Activated CD8-positive, alpha-beta memory T cell treated with anti-CD3 and anti-CD28 coated beads, Interleukin-2, amount 50 U/mL, for 24 hours (primary cell): ENCODE data around the gene BNIPL.

Experiments
- DNase-seq: peaks from one replicate; pipeline ENCODE4 v3.0.0-alpha.2; 2020; ENCODE audit errors: extremely low read depth

Gene BNIPL

GRCh38 chr1:151009674-151010345 lies 26.6 kb upstream of the BNIPL start:
- DNase-seq: no peak

DNA sequence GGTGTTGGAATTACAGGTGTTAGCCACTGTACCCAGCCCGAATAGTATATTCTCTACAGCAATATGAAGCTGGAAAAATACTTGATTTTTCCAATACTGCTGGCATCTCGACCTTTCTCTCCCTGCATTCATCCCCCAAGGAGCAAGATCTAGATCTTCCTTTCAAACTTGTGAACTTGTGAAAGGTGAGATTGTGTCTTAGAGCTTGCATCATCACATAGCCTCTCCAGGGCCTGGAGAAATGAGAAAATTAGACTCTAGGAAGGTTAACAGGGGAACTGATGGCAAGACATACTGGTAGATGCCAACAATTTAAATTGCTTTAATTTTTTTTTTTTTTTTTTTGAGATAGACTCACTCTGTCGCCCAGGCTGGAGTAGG lies 26.1 kb upstream of the BNIPL start:
- no peak for DNase-seq

DNA sequence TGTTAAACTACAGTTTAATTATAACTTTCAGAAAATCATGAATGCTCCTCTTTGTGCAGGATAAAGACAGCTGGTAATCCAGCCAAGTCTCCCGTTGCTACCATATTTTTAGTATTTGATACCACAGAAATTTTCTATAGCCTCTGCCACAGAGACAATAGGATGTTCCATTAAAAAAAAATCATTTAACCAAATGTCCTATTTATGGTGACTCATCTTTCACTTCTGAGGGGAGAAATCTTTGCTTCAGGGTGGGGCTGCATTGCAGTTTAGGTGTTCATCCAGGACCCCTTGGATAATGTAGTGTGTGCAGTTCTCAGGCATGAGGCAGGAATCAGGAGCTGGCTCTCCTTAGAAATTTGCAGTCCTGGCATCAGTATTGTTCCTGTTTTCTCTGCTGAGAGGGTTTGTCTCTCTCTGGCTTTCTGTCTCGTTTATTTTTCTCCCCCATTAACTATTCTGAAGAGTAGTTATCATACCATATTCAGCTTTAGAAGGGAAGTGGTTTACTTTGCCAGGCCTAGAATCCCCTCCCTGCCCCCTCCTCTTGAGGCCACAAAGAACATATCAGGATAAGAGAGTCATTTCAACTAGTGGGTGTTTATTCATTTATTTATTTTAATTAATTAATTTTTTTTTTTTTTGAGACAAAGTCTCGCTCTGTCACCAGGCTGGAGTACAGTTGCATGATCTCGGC lies 25.1 kb upstream of the BNIPL start:
- DNase-seq: no peak

- DNase-seq: no peak
These were observed 23.5 kb upstream of the BNIPL start for GRCh38 chr1:151012684-151013471.

DNA sequence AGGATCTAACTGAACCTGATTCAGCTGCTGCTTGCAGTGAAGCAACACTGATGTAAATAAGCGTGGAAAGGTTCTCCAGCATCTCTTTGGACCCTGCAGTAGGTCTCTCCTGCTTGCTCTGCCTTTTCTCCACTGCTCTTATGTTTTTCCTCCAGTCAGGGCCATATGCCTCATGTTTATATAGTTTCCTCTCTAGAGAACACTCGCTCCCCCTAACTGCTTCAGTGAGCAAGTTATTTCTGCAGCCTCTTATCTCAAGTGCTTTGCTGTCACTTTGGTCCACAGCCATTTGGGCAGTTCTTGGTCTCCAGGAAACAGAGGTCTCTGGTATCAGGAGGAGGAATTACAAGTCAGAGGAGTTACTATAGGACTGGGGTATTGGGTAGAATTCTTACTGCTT lies 22.9 kb upstream of the BNIPL start:
- no peak for DNase-seq

DNA sequence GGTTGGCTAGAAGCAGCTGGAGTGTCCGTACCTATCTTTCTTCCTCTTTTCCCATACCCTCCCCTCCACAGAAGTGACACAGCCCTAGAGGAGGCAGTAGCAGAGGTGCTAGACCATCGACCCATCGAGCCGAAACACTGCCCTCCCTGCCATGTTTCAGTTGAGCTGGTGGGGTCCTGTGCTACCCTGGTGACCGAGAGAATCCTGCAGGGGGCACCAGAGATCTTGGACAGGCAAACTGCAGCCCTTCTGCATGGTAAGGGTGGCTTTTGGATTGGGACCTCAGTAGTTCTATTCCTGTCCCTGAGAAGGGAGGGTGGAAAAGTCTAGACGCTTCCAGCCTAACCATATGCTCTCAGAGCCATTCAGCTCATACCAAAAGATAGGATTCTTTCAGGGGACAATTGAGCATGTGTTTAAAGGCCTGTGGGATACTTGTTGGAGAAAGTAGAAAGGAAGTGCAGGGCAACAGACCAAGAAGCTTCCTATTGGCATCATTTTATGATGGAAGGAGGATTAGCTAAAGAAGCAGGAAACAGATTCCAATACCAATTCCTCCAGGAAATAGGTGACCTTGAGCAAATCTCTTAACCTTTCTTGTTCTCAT lies 11.7 kb upstream of the BNIPL start:
- peak; percentile 53 for DNase-seq

GRCh38 chr1:151026460-151026859 lies 9.9 kb upstream of the BNIPL start:
- no peak for DNase-seq

DNA sequence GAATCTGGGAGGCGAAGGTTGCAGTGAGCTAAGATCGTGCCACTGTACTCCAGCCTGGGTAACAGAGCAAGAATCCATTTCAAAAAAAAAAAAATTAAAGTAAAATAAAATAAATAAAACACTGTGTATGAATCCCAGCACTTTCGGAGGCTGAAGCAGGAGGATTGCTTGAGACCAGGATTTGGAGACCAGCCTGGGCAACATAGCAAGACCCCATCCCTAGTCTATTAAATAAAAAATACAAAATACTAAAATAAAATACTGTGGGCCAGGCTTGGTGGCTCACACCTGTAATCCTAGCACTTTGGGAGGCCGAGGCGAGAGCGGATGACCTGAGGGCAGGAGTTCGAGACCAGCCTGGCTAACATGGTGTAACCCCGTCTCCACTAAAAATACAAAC lies 4.2 kb upstream of the BNIPL start:
- no peak for DNase-seq

GRCh38 chr1:151035167-151035566 lies 1.2 kb upstream of the BNIPL start:
- DNase-seq: no peak

GRCh38 chr1:151037032-151037431 lies 646 bp downstream of the BNIPL start:
- no peak for DNase-seq

DNA sequence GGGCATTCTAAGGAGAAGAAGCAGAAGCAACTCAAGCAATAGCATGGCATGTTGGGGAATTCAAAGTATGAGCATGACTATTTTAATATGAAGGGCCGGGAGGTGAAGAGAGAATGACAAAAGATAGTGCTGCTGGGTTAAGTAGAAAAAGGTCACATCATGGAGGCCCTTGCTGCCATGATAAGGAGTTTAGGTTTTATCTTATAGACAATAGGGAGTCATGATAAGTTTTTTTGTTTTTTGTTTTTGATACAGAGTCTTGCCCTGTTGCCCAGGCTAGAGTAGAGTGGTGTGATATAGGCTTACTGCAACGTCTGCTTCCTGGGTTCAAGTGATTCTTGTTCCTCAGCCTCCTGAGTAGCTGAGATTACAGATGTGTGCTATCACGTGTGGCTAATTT lies 3.1 kb downstream of the BNIPL start:
- no peak for DNase-seq

DNA sequence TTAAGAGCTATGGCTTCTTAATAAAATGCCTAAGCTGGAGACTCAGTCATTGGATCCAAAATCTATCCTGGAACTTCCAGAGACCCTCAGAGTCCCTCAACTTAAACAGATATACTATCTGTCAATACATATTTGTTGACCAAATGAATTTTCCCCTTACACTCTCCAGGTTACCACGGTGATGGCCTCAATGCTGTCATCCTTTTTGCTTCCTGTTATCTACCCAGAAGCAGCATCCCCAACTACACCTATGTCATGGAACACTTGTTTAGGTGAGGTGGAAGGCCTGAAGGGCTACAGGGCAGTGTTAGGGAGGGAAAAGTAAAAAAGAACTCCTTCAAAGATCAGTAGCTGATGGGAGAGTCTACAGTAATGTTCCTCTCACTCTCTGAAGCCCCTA lies 6.8 kb downstream of the BNIPL start:
- no peak for DNase-seq

DNA sequence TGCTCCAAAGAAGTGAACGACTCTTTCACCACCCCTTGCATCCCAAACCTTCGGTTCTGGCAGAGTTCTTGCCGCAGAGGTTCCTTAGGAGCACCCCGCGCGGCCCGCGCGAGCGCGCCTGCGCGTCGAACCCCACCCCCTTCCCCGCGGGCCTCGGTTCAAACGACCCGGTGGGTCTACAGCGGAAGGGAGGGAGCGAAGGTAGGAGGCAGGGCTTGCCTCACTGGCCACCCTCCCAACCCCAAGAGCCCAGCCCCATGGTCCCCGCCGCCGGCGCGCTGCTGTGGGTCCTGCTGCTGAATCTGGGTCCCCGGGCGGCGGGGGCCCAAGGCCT lies 11.2 kb downstream of the BNIPL start, which contains the start of gene C1orf56:
Gene C1orf56 (plus strand): TSS at position 161 of the 334 bp plus-strand sequence. CDS start 97 bp downstream, at position 258.
- no peak for DNase-seq

GRCh38 chr1:151047925-151048644 lies 11.7 kb downstream of the BNIPL start:
- DNase-seq: no peak

DNA sequence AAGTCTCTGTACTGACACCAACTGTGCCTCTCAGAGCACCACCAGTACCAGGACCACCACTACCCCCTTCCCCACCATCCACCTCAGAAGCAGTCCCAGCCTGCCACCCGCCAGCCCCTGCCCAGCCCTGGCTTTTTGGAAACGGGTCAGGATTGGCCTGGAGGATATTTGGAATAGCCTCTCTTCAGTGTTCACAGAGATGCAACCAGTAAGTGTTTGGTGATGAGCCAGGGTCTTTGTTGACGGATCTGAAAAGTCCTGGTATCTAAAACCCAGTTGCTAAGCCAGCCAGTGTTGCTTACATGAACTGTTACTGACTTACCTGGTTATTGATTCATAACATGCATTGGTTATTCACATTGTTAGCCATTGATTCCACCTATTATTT lies 12.3 kb downstream of the BNIPL start:
- DNase-seq: no peak

- no peak for DNase-seq
These were observed 13.1 kb downstream of the BNIPL start for GRCh38 chr1:151049458-151049857.

DNA sequence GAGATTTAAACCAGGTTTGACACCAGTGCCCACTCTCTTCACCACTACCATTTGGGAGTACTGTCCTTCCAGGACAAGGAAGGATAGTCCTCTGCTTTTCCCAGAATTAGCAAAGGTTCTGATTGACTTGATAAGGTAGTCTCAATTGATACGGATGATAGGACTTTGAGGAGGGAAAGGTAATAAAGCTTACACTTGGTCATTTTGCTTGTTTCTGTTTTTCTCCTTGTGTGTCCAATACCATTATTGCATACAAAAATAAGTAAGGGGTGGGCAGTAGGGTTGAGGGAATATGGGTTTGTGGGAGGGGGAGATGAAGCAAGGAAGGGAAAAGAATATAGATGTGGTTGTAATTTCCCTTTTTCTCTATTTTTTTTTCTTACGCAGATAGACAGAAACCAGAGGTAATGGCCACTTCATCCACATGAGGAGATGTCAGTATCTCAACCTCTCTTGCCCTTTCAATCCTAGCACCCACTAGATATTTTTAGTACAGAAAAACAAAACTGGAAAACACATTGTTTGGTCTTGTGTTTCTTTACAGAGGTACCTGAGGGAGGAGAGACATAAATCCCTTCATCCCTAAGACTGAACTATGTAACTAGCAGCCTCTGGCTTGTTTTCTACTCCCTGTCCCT lies 13.8 kb downstream of the BNIPL start:
- DNase-seq: no peak

- no peak for DNase-seq
These were observed 15.1 kb downstream of the BNIPL start for GRCh38 chr1:151051356-151052009.

DNA sequence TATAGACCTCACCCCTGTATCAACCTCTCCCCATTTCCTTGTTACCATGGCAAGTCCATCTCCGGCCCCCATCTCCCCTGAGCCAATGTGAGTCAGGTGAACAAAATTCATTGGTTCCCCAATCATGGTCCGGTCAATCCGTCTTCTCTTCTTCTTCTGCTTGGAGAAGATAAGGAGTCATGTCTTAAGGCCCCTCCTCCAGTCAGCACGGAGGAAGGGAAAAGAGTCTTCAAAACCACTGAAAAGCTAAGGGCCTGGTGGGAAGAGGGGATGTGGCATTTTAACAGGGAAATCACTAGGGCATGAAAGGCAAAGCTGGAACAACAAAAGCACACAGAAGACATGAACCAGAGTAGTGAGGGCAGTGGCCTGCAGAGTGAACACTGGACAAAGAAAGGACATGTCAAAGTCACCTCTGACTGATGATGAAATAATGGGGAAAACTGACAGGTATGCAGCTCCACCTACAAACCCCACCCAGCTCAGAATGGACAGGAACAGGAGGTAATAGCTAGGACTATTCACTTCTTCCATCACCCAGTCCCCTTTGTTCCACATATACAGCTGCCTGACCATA lies 18.7 kb downstream of the BNIPL start:
- no peak for DNase-seq

- DNase-seq: no peak
These were observed 19.2 kb downstream of the BNIPL start for GRCh38 chr1:151055581-151055980.
